HCT116 (cell line): ENCODE data around the gene SMG5. TPM values are rescaled to one million over a fixed set of nuclear protein-coding genes. Genes with fewer than 3 reads are reported as not detected.

Source experiments
- ATAC-seq: fragments of 200-7000 bp; cut with Tn5 transposase; 2 replicates; pipeline ENCODE4 v1.9.1; 2020; ENCODE audit warnings: mild to moderate bottlenecking, moderate library complexity
- BruUV-seq: library from RNA; stranded (reverse); fragments of 400-500 nt; replicated peaks from 2 replicates; lab custom pipeline; 2021; lab: Mats Ljungman, UMichigan
- CTCF ChIA-PET: fragments of 300-600 bp; sonication (Branson Sonifier 250); formaldehyde crosslinking; loops from one replicate; lab custom pipeline; 2021; ENCODE audit warnings: antibody characterized with exemption; lab: Charles Lee
- POLR2A ChIA-PET: fragments of 300-600, 350-600 bp; sonication (Branson Sonifier 250); formaldehyde crosslinking; loops from one replicate; lab custom pipeline; 2021; ENCODE audit warnings: antibody characterized with exemption; lab: Charles Lee
- RAD21 ChIA-PET, 2 experiments: fragments of 300-600 bp; sonication (Branson Sonifier 250); formaldehyde crosslinking; loops; one replicate each; lab custom pipeline; 2023; ENCODE audit warnings: low total read pairs in 2 of 2; ENCODE audit not compliant: uncharacterized antibody in 2 of 2, unreplicated experiment in 2 of 2, low non-redundant PET in 1 of 2; lab: Charles Lee
- DNase-seq: peaks from one replicate; pipeline ENCODE4 v3.0.0-alpha.2; 2010; ENCODE audit warnings: low read depth, low spot score
- H2AFZ ChIP-seq: fragments of 200-600 bp; shearing (Covaris generic), sonication (generic); 2 replicates; pipeline ENCODE4 v1.6.1; 2017; ENCODE audit warnings: low read depth, mixed run types, mixed read lengths, antibody characterized with exemption, low read length; ENCODE audit not compliant: poor library complexity, severe bottlenecking
- H3K27ac ChIP-seq: 2 replicates; pipeline ENCODE4 v1.5.1; 2012; ENCODE audit warnings: low read depth, low read length
- H3K27me3 ChIP-seq: fragments of 200-600 bp; sonication (generic); 2 replicates; pipeline ENCODE4 v1.6.1; 2016; ENCODE audit warnings: mixed run types, low read length, mixed read lengths; ENCODE audit not compliant: insufficient read depth
- H3K36me3 ChIP-seq, 2 experiments: fragments of 200-500 bp in 1 of 2; fragments of 200-600 bp in 1 of 2; sonication (Bioruptor generic) in 1 of 2; sonication (generic) in 1 of 2; 2 replicates each; pipeline versions ENCODE4 v1.5.1 to v1.6.1; 2014 to 2016; ENCODE audit warnings: low read length in 2 of 2, inconsistent platforms in 1 of 2, mixed read lengths in 1 of 2, mixed run types in 1 of 2; ENCODE audit not compliant: insufficient read depth in 2 of 2, control insufficient read depth in 1 of 2
- H3K4me1 ChIP-seq, 2 experiments: fragments of 200-600 bp in 1 of 2; sonication (generic) in 1 of 2; 2 replicates each; pipeline versions ENCODE4 v1.5.1 to v1.6.1; 2012 to 2017; ENCODE audit warnings: low read length in 2 of 2, inconsistent platforms in 1 of 2, mild to moderate bottlenecking in 1 of 2, mixed read lengths in 1 of 2, mixed run types in 1 of 2, moderate library complexity in 1 of 2; ENCODE audit not compliant: insufficient read depth in 2 of 2, control insufficient read depth in 1 of 2
- H3K4me2 ChIP-seq: fragments of 200-600 bp; sonication (generic); 2 replicates; pipeline ENCODE4 v1.6.1; 2017; ENCODE audit warnings: mixed run types, low read length, mixed read lengths
- H3K4me3 ChIP-seq, 2 experiments: fragments of 200-600 bp in 1 of 2; sonication (generic) in 1 of 2; replicated peaks in 1 of 2; 2 replicates each; pipeline ENCODE4 v1.5.1; 2011 to 2016; ENCODE audit warnings: low read length in 2 of 2, control low read depth in 1 of 2, low read depth in 1 of 2, mild to moderate bottlenecking in 1 of 2, mixed read lengths in 1 of 2, mixed run types in 1 of 2
- H3K79me2 ChIP-seq: fragments of 200-600 bp; sonication (generic); 2 replicates; pipeline ENCODE4 v1.6.1; 2017; ENCODE audit warnings: mild to moderate bottlenecking, mixed run types, low read length, moderate library complexity, mixed read lengths; ENCODE audit not compliant: insufficient read depth
- H3K9ac ChIP-seq: fragments of 200-600 bp; sonication (generic); 2 replicates; pipeline ENCODE4 v1.6.1; 2016; ENCODE audit warnings: low read length, mixed read lengths
- H3K9me2 ChIP-seq: fragments of 200-600 bp; sonication (generic), shearing (Covaris generic); 2 replicates; pipeline ENCODE4 v1.6.1; 2017; ENCODE audit warnings: mixed run types, mild to moderate bottlenecking, moderate library complexity; ENCODE audit not compliant: insufficient read depth
- H3K9me3 ChIP-seq, 2 experiments: fragments of 200-500 bp in 1 of 2; fragments of 200-600 bp in 1 of 2; sonication (Bioruptor generic) in 1 of 2; sonication (generic) in 1 of 2; 2 replicates each; pipeline ENCODE4 v1.6.1; 2014 to 2017; ENCODE audit warnings: low read length in 2 of 2, mixed read lengths in 2 of 2, inconsistent platforms in 1 of 2, low read depth in 1 of 2, mild to moderate bottlenecking in 1 of 2, mixed run types in 1 of 2, moderate library complexity in 1 of 2; ENCODE audit not compliant: control insufficient read depth in 1 of 2, insufficient read depth in 1 of 2
- H4K20me1 ChIP-seq: fragments of 200-600 bp; sonication (generic), shearing (Covaris generic); 2 replicates; pipeline ENCODE4 v1.6.1; 2017; ENCODE audit warnings: mixed run types, mild to moderate bottlenecking, moderate library complexity; ENCODE audit not compliant: insufficient read depth
- CBX3 ChIP-seq: IDR thresholded peaks from 2 replicates; pipeline ENCODE4 v1.6.1; 2012; ENCODE audit warnings: low read depth
- CEBPB ChIP-seq: IDR thresholded peaks from 2 replicates; pipeline ENCODE4 v1.6.1; 2012; ENCODE audit warnings: low read depth
- EGR1 ChIP-seq: IDR thresholded peaks from 2 replicates; pipeline ENCODE4 v1.6.1; 2012; ENCODE audit warnings: low read depth
- ELF1 ChIP-seq: IDR thresholded peaks from 2 replicates; pipeline ENCODE4 v1.6.1; 2012; ENCODE audit warnings: low read depth, borderline replicate concordance
- EZH2 ChIP-seq: fragments of 200-600 bp; sonication (generic); IDR thresholded peaks from 2 replicates; pipeline ENCODE4 v1.6.1; 2017; ENCODE audit warnings: antibody characterized with exemption, mixed run types
- EZH2phosphoT487 ChIP-seq: fragments of 200-600 bp; IDR thresholded peaks from 2 replicates; pipeline ENCODE4 v1.6.1; 2018; ENCODE audit warnings: antibody characterized with exemption, borderline replicate concordance
- FOSL1 ChIP-seq: IDR thresholded peaks from 2 replicates; pipeline ENCODE4 v1.6.1; 2012; ENCODE audit warnings: low read depth
- JUND ChIP-seq: IDR thresholded peaks from 2 replicates; pipeline ENCODE4 v1.6.1; 2012
- POLR2AphosphoS5 ChIP-seq: IDR thresholded peaks from 2 replicates; pipeline ENCODE4 v1.6.1; 2011; ENCODE audit warnings: mild to moderate bottlenecking, low read depth, low read length, moderate library complexity
- RAD21 ChIP-seq: IDR thresholded peaks from 2 replicates; pipeline ENCODE4 v1.6.1; 2012; ENCODE audit warnings: low read depth, mild to moderate bottlenecking
- SIN3A ChIP-seq: IDR thresholded peaks from 2 replicates; pipeline ENCODE4 v1.6.1; 2012; ENCODE audit warnings: low read depth
- SP1 ChIP-seq: IDR thresholded peaks from 2 replicates; pipeline ENCODE4 v1.6.1; 2012; ENCODE audit warnings: low read depth
- TCF7L2 ChIP-seq: IDR thresholded peaks from 2 replicates; pipeline ENCODE4 v1.7.0; 2011; ENCODE audit warnings: borderline replicate concordance, inconsistent platforms; ENCODE audit not compliant: insufficient read depth, insufficient read length; ENCODE audit errors: extremely low read depth
- YY1 ChIP-seq: IDR thresholded peaks from 2 replicates; pipeline ENCODE4 v1.6.1; 2011; ENCODE audit warnings: low read length, low read depth, moderate library complexity, mild to moderate bottlenecking; ENCODE audit not compliant: insufficient replicate concordance; ENCODE audit errors: extremely low read depth
- intact Hi-C: fragments of 100-400 bp; cut with micrococcal nuclease; formaldehyde crosslinking; loops from 2 replicates; pipeline ENCODE4 v1.10.0; 2022
- total RNA-seq: library from RNA; stranded (reverse); gene quantifications from one replicate; pipeline ENCODE4 v1.2.1, GENCODE V29; 2021; ENCODE audit not compliant: unreplicated experiment
- TF ChIP-seq, protein P1 (sequence below): IDR thresholded peaks from 2 replicates; pipeline ENCODE4 v1.6.1; 2012; ENCODE audit warnings: low read depth
- TF ChIP-seq, protein P2 (sequence below): IDR thresholded peaks from 2 replicates; pipeline ENCODE4 v1.6.1; 2012
- TF ChIP-seq, protein P3 (sequence below): IDR thresholded peaks from 2 replicates; pipeline ENCODE4 v1.6.1; 2012

SMG5 gene
- total RNA-seq, 1 experiment from 2014 or later = 75.2 TPM

GRCh38 chr1:156253634-156254033, 29.0 kb downstream of the SMG5 start (continued):
- TF ChIP-seq POLR2AphosphoS5 (no peak), EZH2phosphoT487 (no peak), SP1 (no peak), EGR1 (no peak), CBX3 (no peak), RAD21 (no peak), ELF1 (no peak)
- TF ChIP-seq, protein P1, sequence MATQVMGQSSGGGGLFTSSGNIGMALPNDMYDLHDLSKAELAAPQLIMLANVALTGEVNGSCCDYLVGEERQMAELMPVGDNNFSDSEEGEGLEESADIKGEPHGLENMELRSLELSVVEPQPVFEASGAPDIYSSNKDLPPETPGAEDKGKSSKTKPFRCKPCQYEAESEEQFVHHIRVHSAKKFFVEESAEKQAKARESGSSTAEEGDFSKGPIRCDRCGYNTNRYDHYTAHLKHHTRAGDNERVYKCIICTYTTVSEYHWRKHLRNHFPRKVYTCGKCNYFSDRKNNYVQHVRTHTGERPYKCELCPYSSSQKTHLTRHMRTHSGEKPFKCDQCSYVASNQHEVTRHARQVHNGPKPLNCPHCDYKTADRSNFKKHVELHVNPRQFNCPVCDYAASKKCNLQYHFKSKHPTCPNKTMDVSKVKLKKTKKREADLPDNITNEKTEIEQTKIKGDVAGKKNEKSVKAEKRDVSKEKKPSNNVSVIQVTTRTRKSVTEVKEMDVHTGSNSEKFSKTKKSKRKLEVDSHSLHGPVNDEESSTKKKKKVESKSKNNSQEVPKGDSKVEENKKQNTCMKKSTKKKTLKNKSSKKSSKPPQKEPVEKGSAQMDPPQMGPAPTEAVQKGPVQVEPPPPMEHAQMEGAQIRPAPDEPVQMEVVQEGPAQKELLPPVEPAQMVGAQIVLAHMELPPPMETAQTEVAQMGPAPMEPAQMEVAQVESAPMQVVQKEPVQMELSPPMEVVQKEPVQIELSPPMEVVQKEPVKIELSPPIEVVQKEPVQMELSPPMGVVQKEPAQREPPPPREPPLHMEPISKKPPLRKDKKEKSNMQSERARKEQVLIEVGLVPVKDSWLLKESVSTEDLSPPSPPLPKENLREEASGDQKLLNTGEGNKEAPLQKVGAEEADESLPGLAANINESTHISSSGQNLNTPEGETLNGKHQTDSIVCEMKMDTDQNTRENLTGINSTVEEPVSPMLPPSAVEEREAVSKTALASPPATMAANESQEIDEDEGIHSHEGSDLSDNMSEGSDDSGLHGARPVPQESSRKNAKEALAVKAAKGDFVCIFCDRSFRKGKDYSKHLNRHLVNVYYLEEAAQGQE = no peak
- TF ChIP-seq, protein P2, sequence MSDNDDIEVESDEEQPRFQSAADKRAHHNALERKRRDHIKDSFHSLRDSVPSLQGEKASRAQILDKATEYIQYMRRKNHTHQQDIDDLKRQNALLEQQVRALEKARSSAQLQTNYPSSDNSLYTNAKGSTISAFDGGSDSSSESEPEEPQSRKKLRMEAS = no peak

GRCh38 chr1:156251527-156251926, 31.1 kb downstream of the SMG5 start:
- no peaks in the 10 kb centered on the region for H3K27me3 ChIP-seq
- H3K4me1 ChIP-seq = peaks cover 8 to 18% of the 10 kb centered on the region in 2 experiments
- H3K9me3 ChIP-seq = no peaks in the 10 kb centered on the region
- no TSS peak for BruUV-seq
- H3K9me2 ChIP-seq = no peaks in the 10 kb centered on the region
- peaks cover 3% of the 10 kb centered on the region; the same call in 1 of the 2 replicates for H4K20me1 ChIP-seq
- H3K27ac ChIP-seq = no peak overlapping the region
- CTCF ChIA-PET = interaction anchor here (1.0 kb wide), 1 partner anchor 8 kb away, joined by 3 read pairs; no protein-coding TSS in a partner anchor
- POLR2A ChIA-PET = no interaction called here
- TF ChIP-seq JUND (no peak), EZH2 (no peak), CEBPB (no peak), YY1 (no peak), FOSL1 (no peak), SIN3A (no peak), EGR1 (no peak), EZH2phosphoT487 (no peak), TCF7L2 (no peak), ELF1 (no peak), SP1 (no peak)
- TF ChIP-seq, protein P3, sequence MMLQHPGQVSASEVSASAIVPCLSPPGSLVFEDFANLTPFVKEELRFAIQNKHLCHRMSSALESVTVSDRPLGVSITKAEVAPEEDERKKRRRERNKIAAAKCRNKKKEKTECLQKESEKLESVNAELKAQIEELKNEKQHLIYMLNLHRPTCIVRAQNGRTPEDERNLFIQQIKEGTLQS = no peak
- TF ChIP-seq, protein P2 = no peak
- TF ChIP-seq, protein P1 = no peak
- H3K4me2 ChIP-seq = no peak overlapping the region
- H3K36me3 ChIP-seq = peaks cover 47 to 57% of the 10 kb centered on the region in 2 experiments
- DNase-seq (no peak), ATAC-seq (no peak)
- no peak overlapping the region for H2AFZ ChIP-seq
- H3K9ac ChIP-seq = no peak overlapping the region
- no peaks in the 10 kb centered on the region for H3K79me2 ChIP-seq
- RAD21 ChIA-PET = no interaction called here
- intact Hi-C loops = no loop called here
- no peak overlapping the region for H3K4me3 ChIP-seq
